ENCODE measurements around the gene STARD5. TPM values are rescaled to one million over a fixed set of nuclear protein-coding genes. Genes with fewer than 3 reads are reported as not detected.

Gene STARD5
- polyA plus RNA-seq, 2 donors = 12.2 to 17.2 TPM

DNA sequence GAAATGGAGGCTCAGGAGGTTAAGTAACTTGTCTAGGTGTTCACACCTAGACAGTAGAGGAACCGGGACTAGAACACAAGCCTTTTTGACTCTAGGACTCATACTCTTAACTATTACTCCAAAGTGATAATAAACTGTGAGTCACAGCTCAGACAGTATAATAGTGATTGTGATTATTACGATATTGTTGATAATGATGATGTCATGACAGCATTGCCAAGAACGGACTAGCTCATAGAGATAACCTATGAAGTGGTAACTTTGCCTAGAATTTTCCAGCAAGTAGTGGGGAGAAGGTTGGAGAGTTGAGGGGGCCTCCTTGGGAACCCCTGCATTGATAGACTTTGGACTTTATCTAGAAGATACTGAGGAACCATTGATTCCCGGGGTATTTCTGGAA, 34.0 kb downstream of the STARD5 start:
- peaks cover 0 to 2% of the 10 kb centered on the region in 2 donors for H3K4me1 ChIP-seq (ENCODE audit: control insufficient read depth in 2 of 2, insufficient read depth in 2 of 2, low read length in 1 of 2)
- no peak overlapping the region for H3K4me3 ChIP-seq (ENCODE audit: low read depth in 1 of 2, low read length in 2 of 2)
- H3K27me3 ChIP-seq (ENCODE audit: control insufficient read depth in 1 of 2, insufficient read depth in 2 of 2, low read length in 2 of 2) = no peaks in the 10 kb centered on the region
- H3K9me3 ChIP-seq (ENCODE audit: control insufficient read depth in 2 of 2, insufficient read depth in 1 of 2, low read depth in 1 of 2, low read length in 1 of 2) = no peaks in the 10 kb centered on the region
- WGBS, 2 donors = 86 to 90% methylated on average over 4 of the region's 4 CpGs
- H3K27ac ChIP-seq (ENCODE audit: low read depth in 2 of 2, low read length in 1 of 2) = no peak overlapping the region
- H3K36me3 ChIP-seq (ENCODE audit: control insufficient read depth in 2 of 2, insufficient read depth in 2 of 2, low read length in 1 of 2) = no peaks in the 10 kb centered on the region

DNA sequence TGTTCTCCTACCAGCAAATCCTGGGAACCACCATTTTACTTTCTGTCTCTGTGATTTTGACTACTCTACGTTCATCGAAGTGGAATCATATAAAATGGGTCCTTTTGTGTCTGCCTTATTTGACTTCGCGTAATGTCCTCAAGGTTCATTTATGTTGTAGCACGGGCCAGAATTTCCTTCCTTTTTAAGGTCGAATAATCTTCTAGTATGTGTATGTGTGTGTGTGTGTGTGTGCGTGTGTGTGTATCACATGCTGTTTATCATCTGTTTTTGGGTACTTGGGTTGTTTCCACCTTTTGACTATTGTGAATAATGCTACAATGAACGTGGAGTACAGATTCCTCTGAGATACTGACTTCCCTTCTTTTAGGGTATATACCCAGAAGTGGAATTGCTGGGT, 35.3 kb downstream of the STARD5 start:
- no peaks in the 10 kb centered on the region for H3K36me3 ChIP-seq (ENCODE audit: control insufficient read depth in 2 of 2, insufficient read depth in 2 of 2, low read length in 1 of 2)
- no peak overlapping the region for H3K4me3 ChIP-seq (ENCODE audit: low read depth in 1 of 2, low read length in 2 of 2)
- 82 to 90% methylated on average over 8 of the region's 8 CpGs for WGBS, 2 donors
- H3K27me3 ChIP-seq (ENCODE audit: control insufficient read depth in 1 of 2, insufficient read depth in 2 of 2, low read length in 2 of 2) = no peaks in the 10 kb centered on the region
- H3K9me3 ChIP-seq (ENCODE audit: control insufficient read depth in 2 of 2, insufficient read depth in 1 of 2, low read depth in 1 of 2, low read length in 1 of 2) = no peaks in the 10 kb centered on the region
- H3K4me1 ChIP-seq (ENCODE audit: control insufficient read depth in 2 of 2, insufficient read depth in 2 of 2, low read length in 1 of 2) = no peaks in the 10 kb centered on the region
- no peak overlapping the region for H3K27ac ChIP-seq (ENCODE audit: low read depth in 2 of 2, low read length in 1 of 2)

DNA sequence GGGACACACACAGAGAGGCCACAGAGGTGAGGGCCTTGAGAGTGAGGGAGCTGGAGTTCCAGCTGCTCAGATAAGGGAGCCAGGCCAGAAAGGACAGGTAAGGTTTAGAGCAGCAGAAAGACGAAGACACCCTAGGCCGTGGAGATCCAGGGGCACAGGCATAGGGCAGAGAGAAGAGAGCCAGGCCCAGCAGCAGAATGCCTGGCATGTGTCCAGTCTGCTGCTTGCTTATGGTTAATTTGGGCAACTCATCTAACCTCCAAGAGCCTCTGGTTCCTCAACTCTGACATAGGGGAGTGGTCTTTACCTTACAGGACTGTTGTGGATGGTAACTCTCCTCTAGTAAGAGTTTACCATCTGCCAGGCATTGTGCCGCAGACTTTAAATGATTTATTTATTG, 35.9 kb downstream of the STARD5 start:
- Histone ChIP-seq H3K4me3 (ENCODE audit: low read depth in 1 of 2, low read length in 2 of 2) (no peak overlapping the region), H3K4me1 (ENCODE audit: control insufficient read depth in 2 of 2, insufficient read depth in 2 of 2, low read length in 1 of 2) (no peaks in the 10 kb centered on the region), H3K27me3 (ENCODE audit: control insufficient read depth in 1 of 2, insufficient read depth in 2 of 2, low read length in 2 of 2) (no peaks in the 10 kb centered on the region), H3K9me3 (ENCODE audit: control insufficient read depth in 2 of 2, insufficient read depth in 1 of 2, low read depth in 1 of 2, low read length in 1 of 2) (no peaks in the 10 kb centered on the region), H3K36me3 (ENCODE audit: control insufficient read depth in 2 of 2, insufficient read depth in 2 of 2, low read length in 1 of 2) (no peaks in the 10 kb centered on the region), H3K27ac (ENCODE audit: low read depth in 2 of 2, low read length in 1 of 2) (no peak overlapping the region)
- 94 to 98% methylated on average over 3 of the region's 3 CpGs for WGBS, 2 donors

DNA sequence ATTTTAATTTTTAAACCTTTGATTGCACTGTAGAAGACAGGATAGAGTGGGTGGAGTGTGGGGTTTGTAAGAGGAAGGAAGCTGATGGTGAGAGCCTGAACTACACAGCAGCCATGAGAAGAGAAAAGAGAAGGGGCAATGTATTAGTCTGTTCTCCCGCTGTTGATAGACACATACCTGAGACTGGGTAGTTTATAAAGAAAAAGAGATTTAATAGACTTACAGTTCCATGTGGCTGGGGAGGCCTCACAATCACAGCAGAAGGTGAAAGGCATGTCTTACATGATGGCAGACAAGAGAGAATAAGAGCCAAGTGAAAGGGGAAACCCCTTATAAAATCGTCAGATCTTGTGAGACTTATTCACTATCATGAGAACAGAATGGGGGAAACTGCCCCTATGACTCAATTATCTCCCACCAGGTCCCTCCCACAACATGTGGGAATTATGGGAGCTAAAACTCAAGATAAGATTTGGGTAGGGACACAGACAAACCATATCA, 37.3 kb downstream of the STARD5 start:
- 66 to 69% methylated on average over 2 of the region's 2 CpGs for WGBS, 2 donors
- H3K27me3 ChIP-seq (ENCODE audit: control insufficient read depth in 1 of 2, insufficient read depth in 2 of 2, low read length in 2 of 2) = no peaks in the 10 kb centered on the region
- no peak overlapping the region for H3K4me3 ChIP-seq (ENCODE audit: low read depth in 1 of 2, low read length in 2 of 2)
- H3K9me3 ChIP-seq (ENCODE audit: control insufficient read depth in 2 of 2, insufficient read depth in 1 of 2, low read depth in 1 of 2, low read length in 1 of 2) = no peaks in the 10 kb centered on the region
- H3K4me1 ChIP-seq (ENCODE audit: control insufficient read depth in 2 of 2, insufficient read depth in 2 of 2, low read length in 1 of 2) = peaks cover 0 to 7% of the 10 kb centered on the region in 2 donors
- no peak overlapping the region for H3K27ac ChIP-seq (ENCODE audit: low read depth in 2 of 2, low read length in 1 of 2)
- H3K36me3 ChIP-seq (ENCODE audit: control insufficient read depth in 2 of 2, insufficient read depth in 2 of 2, low read length in 1 of 2) = no peaks in the 10 kb centered on the region

DNA sequence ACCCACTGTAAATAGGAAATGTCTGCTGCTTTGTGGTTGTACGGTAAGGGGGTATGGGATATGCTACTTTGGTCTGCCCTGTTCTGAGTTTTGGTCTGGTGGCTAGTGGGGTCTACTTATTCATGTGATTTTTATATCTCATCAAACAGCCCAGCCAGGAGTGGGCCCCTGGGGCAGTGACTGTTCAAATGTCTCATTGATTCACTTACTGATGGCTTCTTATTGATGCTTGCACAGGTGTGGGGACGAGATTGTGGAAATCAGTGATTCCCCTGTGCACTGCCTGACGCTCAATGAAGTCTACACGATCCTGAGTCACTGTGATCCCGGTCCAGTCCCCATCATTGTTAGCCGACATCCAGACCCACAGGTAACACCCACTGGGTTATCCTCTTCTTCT, 38.5 kb downstream of the STARD5 start:
- Histone ChIP-seq H3K27me3 (ENCODE audit: control insufficient read depth in 1 of 2, insufficient read depth in 2 of 2, low read length in 2 of 2) (no peaks in the 10 kb centered on the region), H3K27ac (ENCODE audit: low read depth in 2 of 2, low read length in 1 of 2) (no peak overlapping the region), H3K36me3 (ENCODE audit: control insufficient read depth in 2 of 2, insufficient read depth in 2 of 2, low read length in 1 of 2) (no peaks in the 10 kb centered on the region), H3K4me1 (ENCODE audit: control insufficient read depth in 2 of 2, insufficient read depth in 2 of 2, low read length in 1 of 2) (peaks cover 0 to 14% of the 10 kb centered on the region in 2 donors), H3K4me3 (ENCODE audit: low read depth in 1 of 2, low read length in 2 of 2) (no peak overlapping the region), H3K9me3 (ENCODE audit: control insufficient read depth in 2 of 2, insufficient read depth in 1 of 2, low read depth in 1 of 2, low read length in 1 of 2) (no peaks in the 10 kb centered on the region)
- 93 to 94% methylated on average over 6 of the region's 6 CpGs for WGBS, 2 donors

DNA sequence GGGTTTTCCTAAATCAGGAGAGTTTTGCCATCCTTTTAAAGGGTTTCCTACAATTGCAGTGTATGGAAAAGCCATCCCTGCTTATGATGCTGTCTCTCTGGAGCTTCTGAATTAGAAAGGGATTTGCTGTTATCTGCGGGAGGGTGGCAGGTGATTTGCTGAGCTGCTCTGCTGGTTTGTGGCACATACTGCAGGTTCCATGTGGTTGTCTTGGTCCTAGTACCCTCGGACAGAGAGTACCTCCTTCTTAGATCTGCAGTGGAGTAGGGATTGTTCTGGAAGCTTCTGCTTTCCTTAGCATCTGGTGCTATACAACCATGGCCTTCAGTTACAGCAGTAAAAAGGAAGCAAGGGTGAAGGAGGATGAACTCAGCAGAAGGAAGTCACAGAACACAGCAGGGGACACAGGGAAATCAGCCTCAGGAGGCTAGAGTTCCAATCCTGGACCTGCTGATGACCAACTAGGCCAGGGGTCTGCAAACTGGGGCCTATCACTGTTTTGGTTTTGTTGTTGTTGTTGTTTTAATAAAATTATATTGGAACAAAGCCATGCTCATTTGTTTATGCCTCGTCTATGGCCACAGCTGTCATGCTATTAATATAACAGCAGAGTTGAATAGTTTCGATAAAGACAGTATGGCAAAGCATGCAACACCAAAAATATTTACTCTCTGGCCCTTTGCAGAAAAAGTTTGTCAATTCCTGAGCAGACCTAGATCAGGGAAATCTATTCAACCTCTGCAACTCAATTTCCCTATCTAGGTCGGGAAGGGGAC, 39.5 kb downstream of the STARD5 start:
- Histone ChIP-seq H3K9me3 (ENCODE audit: control insufficient read depth in 2 of 2, insufficient read depth in 1 of 2, low read depth in 1 of 2, low read length in 1 of 2) (no peaks in the 10 kb centered on the region), H3K27ac (ENCODE audit: low read depth in 2 of 2, low read length in 1 of 2) (no peak overlapping the region), H3K36me3 (ENCODE audit: control insufficient read depth in 2 of 2, insufficient read depth in 2 of 2, low read length in 1 of 2) (no peaks in the 10 kb centered on the region), H3K4me3 (ENCODE audit: low read depth in 1 of 2, low read length in 2 of 2) (no peak overlapping the region), H3K27me3 (ENCODE audit: control insufficient read depth in 1 of 2, insufficient read depth in 2 of 2, low read length in 2 of 2) (no peaks in the 10 kb centered on the region), H3K4me1 (ENCODE audit: control insufficient read depth in 2 of 2, insufficient read depth in 2 of 2, low read length in 1 of 2) (peaks cover 0 to 14% of the 10 kb centered on the region in 2 donors)
- 72 to 78% methylated on average over 5 of the region's 5 CpGs for WGBS, 2 donors

DNA sequence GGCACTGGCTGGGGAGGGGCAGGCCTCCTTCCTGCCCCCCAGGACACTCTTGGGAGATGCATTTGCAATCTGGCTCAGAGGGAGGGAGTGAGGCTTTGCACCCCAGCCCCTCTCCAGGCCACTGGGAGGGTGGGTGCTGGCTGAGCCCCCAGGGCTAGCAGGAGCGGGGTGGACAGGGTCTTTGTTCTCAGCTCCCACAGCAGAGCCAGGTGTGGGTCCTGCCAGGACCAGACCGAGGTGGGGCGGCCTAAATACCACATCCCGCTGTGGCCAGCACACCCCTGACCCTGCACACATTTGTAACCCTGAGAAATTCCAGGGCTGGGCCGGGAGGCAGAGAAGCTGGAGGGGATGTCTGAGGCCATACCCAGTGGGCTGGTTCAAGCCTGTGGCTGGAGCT, 41.0 kb downstream of the STARD5 start:
- Histone ChIP-seq H3K27ac (ENCODE audit: low read depth in 2 of 2, low read length in 1 of 2) (no peak overlapping the region), H3K4me1 (ENCODE audit: control insufficient read depth in 2 of 2, insufficient read depth in 2 of 2, low read length in 1 of 2) (peaks cover 0 to 14% of the 10 kb centered on the region in 2 donors), H3K36me3 (ENCODE audit: control insufficient read depth in 2 of 2, insufficient read depth in 2 of 2, low read length in 1 of 2) (no peaks in the 10 kb centered on the region), H3K27me3 (ENCODE audit: control insufficient read depth in 1 of 2, insufficient read depth in 2 of 2, low read length in 2 of 2) (no peaks in the 10 kb centered on the region), H3K9me3 (ENCODE audit: control insufficient read depth in 2 of 2, insufficient read depth in 1 of 2, low read depth in 1 of 2, low read length in 1 of 2) (no peaks in the 10 kb centered on the region), H3K4me3 (ENCODE audit: low read depth in 1 of 2, low read length in 2 of 2) (no peak overlapping the region)
- 88 to 94% methylated on average over 5 of the region's 5 CpGs for whole genome bisulfite sequencing, 2 donors

DNA sequence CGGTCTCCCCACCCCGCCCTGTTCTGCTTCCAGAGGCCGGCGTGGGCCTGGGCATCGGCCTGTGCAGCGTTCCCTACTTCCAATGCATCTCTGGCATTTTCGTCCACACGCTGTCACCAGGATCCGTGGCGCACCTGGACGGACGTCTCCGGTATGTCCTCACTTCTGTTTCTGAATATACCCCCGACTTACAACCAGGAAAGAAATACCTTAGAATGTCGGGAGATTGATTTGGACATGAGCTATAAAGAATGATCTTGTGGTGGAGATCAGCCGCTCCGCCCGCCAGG, 41.4 kb downstream of the STARD5 start:
- no peaks in the 10 kb centered on the region for H3K36me3 ChIP-seq (ENCODE audit: control insufficient read depth in 2 of 2, insufficient read depth in 2 of 2, low read length in 1 of 2)
- WGBS, 2 donors = 95 to 96% methylated on average over 18 of the region's 18 CpGs

DNA sequence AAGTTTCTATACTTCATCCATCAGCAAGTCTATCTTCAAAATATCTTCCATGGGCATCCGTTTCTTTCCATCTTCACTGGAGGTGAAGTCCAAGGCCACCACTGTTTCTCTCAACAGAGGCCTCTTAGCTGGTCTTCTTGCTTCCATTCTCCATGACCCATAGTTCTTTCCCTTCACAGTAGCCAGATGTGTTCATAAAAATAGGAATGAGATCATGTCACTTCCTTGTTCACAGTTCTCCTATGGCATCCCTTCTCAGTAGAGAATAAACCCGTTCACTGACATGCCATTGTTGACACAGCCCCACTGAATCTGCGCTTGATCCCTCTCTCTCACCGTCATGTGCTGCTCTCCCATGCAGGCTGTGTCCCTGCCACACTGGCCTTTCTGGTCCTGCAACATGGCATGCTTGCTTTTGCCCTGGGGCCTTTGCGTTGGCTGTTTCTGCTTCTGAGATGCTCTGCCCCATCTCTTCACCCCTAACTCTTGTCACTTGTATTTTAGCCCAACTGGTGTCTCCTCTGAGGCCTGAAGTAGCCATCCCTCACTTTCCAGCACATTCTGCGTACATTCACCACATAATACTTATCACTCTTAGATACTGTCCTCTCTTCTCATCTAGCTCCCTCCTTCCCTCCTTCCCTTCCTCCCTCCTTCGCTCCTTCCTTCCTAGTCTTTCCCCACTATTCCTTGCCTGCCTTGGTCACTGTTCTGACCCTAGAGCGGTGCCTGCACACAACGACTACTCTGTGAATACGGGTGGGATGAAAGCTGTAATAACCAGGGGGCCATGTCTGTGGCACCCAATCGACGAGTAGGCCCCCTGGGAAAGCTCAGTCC, 42.0 kb downstream of the STARD5 start:
- H3K4me1 ChIP-seq (ENCODE audit: control insufficient read depth in 2 of 2, insufficient read depth in 2 of 2, low read length in 1 of 2) = peaks cover 0 to 14% of the 10 kb centered on the region in 2 donors
- no peaks in the 10 kb centered on the region for H3K27me3 ChIP-seq (ENCODE audit: control insufficient read depth in 1 of 2, insufficient read depth in 2 of 2, low read length in 2 of 2)
- no peak overlapping the region for H3K4me3 ChIP-seq (ENCODE audit: low read depth in 1 of 2, low read length in 2 of 2)
- WGBS, 2 donors = 84 to 89% methylated on average over 12 of the region's 12 CpGs
- H3K27ac ChIP-seq (ENCODE audit: low read depth in 2 of 2, low read length in 1 of 2) = peak overlapping the region in 1 of 2 donors; percentile 62
- H3K9me3 ChIP-seq (ENCODE audit: control insufficient read depth in 2 of 2, insufficient read depth in 1 of 2, low read depth in 1 of 2, low read length in 1 of 2) = no peaks in the 10 kb centered on the region
- H3K36me3 ChIP-seq (ENCODE audit: control insufficient read depth in 2 of 2, insufficient read depth in 2 of 2, low read length in 1 of 2) = no peaks in the 10 kb centered on the region

More for the DNA sequence above, 41.4 kb downstream of the STARD5 start:
- Histone ChIP-seq H3K4me1 (ENCODE audit: control insufficient read depth in 2 of 2, insufficient read depth in 2 of 2, low read length in 1 of 2) (peaks cover 0 to 14% of the 10 kb centered on the region in 2 donors), H3K27me3 (ENCODE audit: control insufficient read depth in 1 of 2, insufficient read depth in 2 of 2, low read length in 2 of 2) (no peaks in the 10 kb centered on the region), H3K27ac (ENCODE audit: low read depth in 2 of 2, low read length in 1 of 2) (no peak overlapping the region), H3K9me3 (ENCODE audit: control insufficient read depth in 2 of 2, insufficient read depth in 1 of 2, low read depth in 1 of 2, low read length in 1 of 2) (no peaks in the 10 kb centered on the region), H3K4me3 (ENCODE audit: low read depth in 1 of 2, low read length in 2 of 2) (no peak overlapping the region)

Measured in esophagus (tissue), 2 donors.